GM23248 (cell line): ENCODE measurements around the gene MAP2K5. TPM values are rescaled to one million over a fixed set of nuclear protein-coding genes. Genes with fewer than 3 reads are reported as not detected.

Experiments used
- DNase-seq: peaks from one replicate; pipeline ENCODE4 v3.0.0-alpha.2; 2015
- H2AFZ ChIP-seq: fragments of 200-600 bp; sonication (generic); 2 replicates; pipeline ENCODE4 v1.6.1; 2016; ENCODE audit warnings: antibody characterized with exemption
- H3F3A ChIP-seq: fragments of 200-600 bp; sonication (generic); 2 replicates; pipeline ENCODE4 v1.6.1; 2016; ENCODE audit warnings: mild to moderate bottlenecking, antibody characterized with exemption, mixed run types; ENCODE audit not compliant: insufficient read depth
- H3K27ac ChIP-seq: fragments of 200-600 bp; sonication (generic); 2 replicates; pipeline ENCODE4 v1.5.1; 2016; ENCODE audit warnings: mild to moderate bottlenecking
- H3K27me3 ChIP-seq: fragments of 200-600 bp; sonication (generic); replicated peaks from 2 replicates; pipeline ENCODE4 v1.6.1; 2016; ENCODE audit warnings: mild to moderate bottlenecking; ENCODE audit not compliant: insufficient read depth
- H3K36me3 ChIP-seq: fragments of 200-600 bp; sonication (generic); 2 replicates; pipeline ENCODE4 v1.6.1; 2016; ENCODE audit warnings: low read depth, mild to moderate bottlenecking
- H3K4me1 ChIP-seq: fragments of 200-600 bp; sonication (generic); 2 replicates; pipeline ENCODE4 v1.6.1; 2016; ENCODE audit warnings: mild to moderate bottlenecking; ENCODE audit not compliant: insufficient read depth
- H3K4me2 ChIP-seq: fragments of 200-600 bp; sonication (generic); one replicate; pipeline ENCODE4 v1.6.1; 2016; ENCODE audit warnings: mild to moderate bottlenecking; ENCODE audit not compliant: unreplicated experiment
- H3K4me3 ChIP-seq: fragments of 200-600 bp; sonication (generic); 2 replicates; pipeline ENCODE4 v1.5.1; 2016; ENCODE audit warnings: mild to moderate bottlenecking
- H3K79me2 ChIP-seq: fragments of 200-600 bp; sonication (generic); 2 replicates; pipeline ENCODE4 v1.6.1; 2016; ENCODE audit warnings: mild to moderate bottlenecking; ENCODE audit not compliant: insufficient read depth
- H3K9ac ChIP-seq: fragments of 200-600 bp; sonication (generic); 2 replicates; pipeline ENCODE4 v1.6.1; 2016; ENCODE audit warnings: mild to moderate bottlenecking
- H3K9me2 ChIP-seq: fragments of 200-600 bp; sonication (generic); 2 replicates; pipeline ENCODE4 v1.6.1; 2016; ENCODE audit warnings: mixed run types, mild to moderate bottlenecking, moderate library complexity; ENCODE audit not compliant: insufficient read depth
- H3K9me3 ChIP-seq: fragments of 200-600 bp; sonication (generic); one replicate; pipeline ENCODE4 v1.6.1; 2017; ENCODE audit warnings: low read depth
- H4K20me1 ChIP-seq: fragments of 200-600 bp; sonication (generic); 2 replicates; pipeline ENCODE4 v1.6.0; 2016; ENCODE audit not compliant: insufficient read depth
- EZH2 ChIP-seq: fragments of 200-600 bp; sonication (generic); IDR thresholded peaks from 2 replicates; pipeline ENCODE4 v1.6.1; 2018; ENCODE audit warnings: antibody characterized with exemption, mild to moderate bottlenecking; ENCODE audit not compliant: insufficient read depth, poor library complexity, severe bottlenecking
- EZH2phosphoT487 ChIP-seq: fragments of 200-600 bp; sonication (generic); IDR thresholded peaks from 2 replicates; pipeline ENCODE4 v1.6.1; 2018; ENCODE audit warnings: antibody characterized with exemption, moderate library complexity, mild to moderate bottlenecking, low read depth; ENCODE audit not compliant: insufficient read depth
- WGBS, 2 experiments: methylation state at CpG; one replicate each; pipeline ENCODE4 v1.1.6; 2015 to 2017; ENCODE audit warnings: low lambda C conversion rate in 2 of 2, low coverage in 1 of 2; ENCODE audit errors: missing lambda C conversion rate in 2 of 2; 5-methylcytosine and 5-hydroxymethylcytosine counted together
- in situ Hi-C: fragments of 300-500 bp; cut with MboI; formaldehyde crosslinking; loops from 2 replicates; pipeline ENCODE4 v1.15.0; 2020
- polyA plus RNA-seq: library from polyadenylated mRNA; unstranded; fragments of >200 nt; fragmentation: Nextera tagmentation; extraction: Ambion mirVana; gene quantifications from 2 replicates; pipeline ENCODE4 v1.2.1, GENCODE V29; 2016
- total RNA-seq: library from RNA; depleted of rRNA; stranded (reverse); fragments of >200 nt; shearing (Covaris generic); gene quantifications from 2 replicates; pipeline ENCODE4 v1.2.3, GENCODE V29; 2014

MAP2K5 gene
- total and polyA plus RNA-seq, 2 experiments from 2014 or later: 2.8 to 15.0 TPM

DNA sequence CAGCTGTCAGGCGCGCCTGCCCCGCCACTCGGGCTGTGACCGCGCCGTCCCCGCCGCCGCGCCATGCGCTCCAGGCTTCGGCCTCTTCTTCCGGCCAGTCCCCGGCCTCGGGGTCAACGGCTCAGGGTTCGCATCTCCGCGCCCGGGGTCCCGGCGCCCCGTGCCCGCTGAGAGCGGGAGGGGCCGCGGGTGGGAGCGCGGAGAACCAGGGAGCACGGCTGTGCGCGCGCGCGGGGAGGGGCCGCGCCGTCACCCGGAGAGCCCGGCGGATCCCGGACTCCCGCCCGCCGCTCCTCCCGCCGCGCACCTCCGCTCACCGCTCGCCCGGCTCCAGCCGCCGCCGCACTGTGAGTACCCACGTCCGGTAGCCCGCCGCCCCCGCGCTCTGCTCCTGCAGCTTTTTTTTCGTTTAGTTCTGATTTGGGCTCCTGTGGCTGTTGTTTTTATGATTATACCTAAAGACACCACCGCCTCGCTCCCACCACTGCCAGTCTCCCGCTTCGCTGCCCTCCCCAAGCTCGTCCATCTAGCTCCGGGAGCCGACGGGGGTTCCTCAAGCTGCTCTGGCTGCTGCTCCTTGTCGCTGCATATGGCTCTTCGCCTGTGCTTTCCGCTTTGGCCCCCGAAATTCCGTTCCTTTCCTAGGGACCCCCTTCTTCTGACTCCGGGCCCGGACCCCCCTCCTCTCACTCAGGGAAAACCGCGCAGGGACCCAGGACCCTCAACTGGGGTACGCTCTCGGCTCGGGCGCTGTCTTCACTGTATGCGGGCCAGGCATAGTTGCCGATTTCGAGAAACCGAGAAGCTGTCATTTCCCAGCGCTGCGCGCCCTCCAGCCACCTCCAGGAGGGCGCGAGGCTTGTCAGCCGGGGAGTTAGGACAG, 281.1 kb downstream of the MAP2K5 start:
- peak; percentile 78 for TF ChIP-seq EZH2
- peak; percentile 84; the same call in 1 of the 2 replicates for TF ChIP-seq EZH2phosphoT487
- no peak overlapping the region for H2AFZ ChIP-seq
- no peaks in the 10 kb centered on the region for H3K9me2 ChIP-seq
- H3K36me3 ChIP-seq: no peaks in the 10 kb centered on the region
- H3K9ac ChIP-seq: no peak overlapping the region
- H3K4me1 ChIP-seq: no peaks in the 10 kb centered on the region
- in situ Hi-C loops: no loop called here
- H3K9me3 ChIP-seq: no peaks in the 10 kb centered on the region
- H4K20me1 ChIP-seq: no peaks in the 10 kb centered on the region
- H3K4me3 ChIP-seq: no peak overlapping the region
- H3K27ac ChIP-seq: no peak overlapping the region
- DNase-seq: no peak
- no peaks in the 10 kb centered on the region for H3K79me2 ChIP-seq
- H3K27me3 ChIP-seq: peaks cover 88% of the 10 kb centered on the region
- no peaks in the 10 kb centered on the region for H3F3A ChIP-seq
- WGBS, 2 experiments: 4 to 5% methylated on average over 44 to 61 of the region's 94 CpGs
- H3K4me2 ChIP-seq: no peak overlapping the region

DNA sequence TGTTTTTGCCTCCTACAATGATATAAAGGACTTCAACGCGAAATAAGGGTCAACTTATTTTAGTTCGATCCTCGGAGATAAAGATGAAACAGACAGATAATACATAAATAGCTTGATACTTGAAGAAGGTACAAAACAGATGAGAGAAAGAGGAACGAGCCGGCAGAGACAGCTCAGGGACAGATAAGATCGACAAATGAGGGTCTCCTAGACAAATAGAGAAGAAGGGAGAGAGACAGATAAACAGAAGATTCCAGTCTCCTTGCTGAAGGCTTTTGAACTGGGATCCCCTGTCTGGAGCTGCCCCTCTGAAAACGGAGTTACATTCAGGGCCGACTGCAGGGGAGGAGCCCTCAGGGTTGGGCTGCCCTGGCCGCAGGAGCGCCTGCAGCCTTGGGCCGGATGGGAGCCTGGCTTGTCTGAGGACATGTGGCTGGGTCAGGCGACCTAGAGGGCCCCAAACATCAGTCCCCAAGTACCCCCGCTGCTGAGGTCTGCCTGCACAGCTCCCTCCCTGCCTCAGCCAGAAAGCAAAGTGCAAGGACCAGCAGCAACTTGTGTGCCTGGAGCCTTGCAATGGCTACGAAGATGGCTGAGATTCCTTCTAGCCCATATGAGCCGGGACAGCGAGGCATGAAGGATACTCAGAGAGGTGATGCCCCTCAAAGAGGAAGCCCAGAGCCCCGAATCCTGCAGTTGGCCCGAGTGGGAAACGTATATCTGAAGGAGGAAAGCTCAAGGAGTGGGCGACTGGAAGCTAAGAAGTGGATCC, 281.9 kb downstream of the MAP2K5 start:
- Histone ChIP-seq H3F3A (no peaks in the 10 kb centered on the region), H3K4me1 (no peaks in the 10 kb centered on the region), H4K20me1 (no peaks in the 10 kb centered on the region), H2AFZ (no peak overlapping the region), H3K9me3 (no peaks in the 10 kb centered on the region), H3K27me3 (peaks cover 93% of the 10 kb centered on the region), H3K9me2 (no peaks in the 10 kb centered on the region), H3K4me3 (no peak overlapping the region), H3K27ac (no peak overlapping the region), H3K79me2 (no peaks in the 10 kb centered on the region), H3K9ac (no peak overlapping the region), H3K36me3 (no peaks in the 10 kb centered on the region), H3K4me2 (no peak overlapping the region)
- DNase-seq: no peak
- TF ChIP-seq EZH2phosphoT487 (no peak), EZH2 (peak; percentile 74)
- in situ Hi-C loops: no loop called here
- WGBS, 2 experiments: 6 to 7% methylated on average over 21 of the region's 21 CpGs

DNA sequence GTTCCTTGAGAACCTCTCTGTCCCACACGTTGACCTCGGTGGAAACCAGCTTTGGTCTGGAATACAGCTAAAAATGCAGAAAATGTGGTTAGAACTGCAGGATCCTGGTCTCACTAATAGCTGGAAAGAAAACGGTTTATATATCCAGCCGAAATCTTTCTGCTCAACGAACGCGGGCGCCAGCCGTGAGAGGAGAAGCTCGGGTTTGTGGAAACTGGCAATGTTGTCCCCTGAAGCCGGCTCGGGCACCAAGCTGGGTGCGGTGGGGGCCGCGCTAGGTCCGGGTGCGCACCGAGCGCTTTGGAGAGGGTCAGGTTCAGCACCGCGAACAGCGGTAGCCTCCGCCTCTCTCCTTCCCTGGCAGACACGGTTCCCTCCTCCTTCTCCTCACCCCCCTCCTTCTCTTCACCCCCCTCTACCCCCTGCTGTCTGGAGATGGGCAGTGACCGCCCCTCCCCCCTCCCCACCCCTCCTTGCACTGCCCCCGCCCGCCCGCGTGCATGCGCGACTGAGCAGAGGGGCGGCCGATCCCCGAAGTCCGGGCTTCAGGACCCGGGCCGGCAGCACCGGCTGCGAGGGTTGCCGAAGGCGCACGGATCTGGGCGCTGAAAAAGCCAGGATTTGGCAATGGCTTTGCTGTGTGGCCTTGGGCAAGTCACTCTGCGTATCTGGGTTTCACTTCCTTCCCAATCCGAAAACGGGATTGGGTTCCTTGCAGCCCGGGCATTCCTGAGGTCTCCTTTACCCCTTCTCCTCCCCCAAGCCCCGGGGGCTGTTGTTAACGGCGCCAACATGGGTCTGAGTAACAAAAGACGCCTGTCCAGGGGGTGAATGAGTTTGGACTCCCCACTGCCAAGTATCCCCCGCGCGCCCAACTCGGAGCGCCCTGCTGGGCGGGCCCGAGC, 282.7 kb downstream of the MAP2K5 start, which contains the start of gene SKOR1:
TSS of gene SKOR1 (plus strand) at position 534 of the 905 bp plus-strand sequence. CDS start at position 628, 94 bp downstream.
- H3K27ac ChIP-seq: no peak within 1 kb of the TSS
- H3K4me1 ChIP-seq: no peaks in the 10 kb centered on the region
- H3K79me2 ChIP-seq: no peaks in the 10 kb centered on the region
- no peaks in the 10 kb centered on the region for H3K9me3 ChIP-seq
- H3F3A ChIP-seq: no peaks in the 10 kb centered on the region
- peak within 1 kb of the TSS; percentile 53 for H3K4me3 ChIP-seq
- no peak within 1 kb of the TSS for H2AFZ ChIP-seq
- no peaks in the 10 kb centered on the region for H4K20me1 ChIP-seq
- in situ Hi-C loops: no loop called here
- H3K9ac ChIP-seq: no peak within 1 kb of the TSS
- no peaks in the 10 kb centered on the region for H3K9me2 ChIP-seq
- H3K36me3 ChIP-seq: no peaks in the 10 kb centered on the region
- DNase-seq: peak; percentile 70
- TF ChIP-seq EZH2phosphoT487 (no peak), EZH2 (peak; percentile 28)
- peaks cover 93% of the 10 kb centered on the region for H3K27me3 ChIP-seq
- WGBS, 2 experiments: 5 to 6% methylated on average over 33 to 58 of the region's 58 CpGs
- H3K4me2 ChIP-seq: peak within 1 kb of the TSS; percentile 28
